Transverse colon (tissue), 4 donors: ENCODE data around the gene ZC3H7A. TPM values are rescaled to one million over a fixed set of nuclear protein-coding genes. Genes with fewer than 3 reads are reported as not detected.
A peak's percentile ranks its signal among the peaks of the same experiment; 100 is the strongest.
"Not testable (repeated sequence)": the region's sequence is repeated elsewhere in the genome, so short reads cannot be mapped to it uniquely, and the experiment has no call there.

ENCODE experiments used
- DNase-seq: peaks from one replicate; pipeline ENCODE4 v3.0.0-alpha.2; 2019
- H3K27ac ChIP-seq, 4 donors: fragments of 200-600 bp; sonication (generic); 2 replicates each; pipeline ENCODE4 v1.5.1; 2016 to 2018; ENCODE audit warnings: inconsistent platforms in 4 of 4
- H3K27me3 ChIP-seq: fragments of 200-600 bp; sonication (generic); 2 replicates; pipeline ENCODE4 v1.5.1; 2017; ENCODE audit warnings: inconsistent platforms
- H3K36me3 ChIP-seq, 4 donors: fragments of 200-600 bp; sonication (generic); 2 replicates each; pipeline ENCODE4 v1.5.1; 2017 to 2019; ENCODE audit warnings: inconsistent platforms in 4 of 4
- H3K4me1 ChIP-seq, 4 donors: fragments of 200-600 bp; sonication (generic); 2 replicates each; pipeline ENCODE4 v1.5.1; 2017 to 2020; ENCODE audit warnings: inconsistent platforms in 4 of 4
- H3K4me3 ChIP-seq, 4 donors: fragments of 200-600 bp; sonication (generic); 1 replicate in 1 of 4; 2 replicates in 3 of 4; pipeline versions ENCODE4 v1.5.1 to v1.6.1; 2017 to 2019; ENCODE audit warnings: inconsistent platforms in 4 of 4
- H3K9me3 ChIP-seq, 2 donors: fragments of 200-600 bp; sonication (generic); 2 replicates each; pipeline ENCODE4 v1.5.1; 2017 to 2019; ENCODE audit warnings: inconsistent platforms in 2 of 2
- CTCF ChIP-seq, 5 experiments: fragments of 200-600 bp in 3 of 5; fragments of 450-650 bp in 2 of 5; sonication (generic) in 3 of 5; IDR thresholded peaks; 1 replicate in 2 of 5; 2 replicates in 3 of 5; pipeline ENCODE4 v1.5.1; 2016 to 2017; ENCODE audit warnings: antibody characterized with exemption in 5 of 5, inconsistent platforms in 3 of 5, mild to moderate bottlenecking in 2 of 5, moderate library complexity in 1 of 5
- EP300 ChIP-seq: sonication (generic); formaldehyde crosslinking; IDR thresholded peaks from one replicate; pipeline ENCODE4 v1.6.1; 2017; ENCODE audit warnings: antibody characterized with exemption, low read depth
- POLR2A ChIP-seq: fragments of 450-650 bp; IDR thresholded peaks from one replicate; pipeline ENCODE4 v1.6.1; 2016; ENCODE audit warnings: antibody characterized with exemption, mild to moderate bottlenecking, moderate library complexity
- POLR2AphosphoS5 ChIP-seq, 3 donors: sonication (generic); formaldehyde crosslinking; IDR thresholded peaks; one replicate each; pipeline ENCODE4 v1.6.1; 2016; ENCODE audit warnings: antibody characterized with exemption in 3 of 3
- WGBS, 2 donors: methylation state at CpG; one replicate each; pipeline ENCODE4 v1.1.5; 2018; ENCODE audit warnings: low coverage in 1 of 2; 5-methylcytosine and 5-hydroxymethylcytosine counted together
- in situ Hi-C, 4 donors: fragments of 200-750 bp; cut with MboI; loops; one replicate each; pipeline versions ENCODE4 v1.15.0 to v1.15.1; 2017; ENCODE audit warnings: low sequenced_read_pairs in 3 of 4, low pct_ligation_motif_present in 1 of 4, low pct_unique_long_range_greater_than_20kb in 1 of 4
- intact Hi-C: fragments of 100-400 bp; cut with DNase I; formaldehyde crosslinking; loops from one replicate; pipeline ENCODE4 v1.15.1; 2023; ENCODE audit warnings: low total_unique reads
- total RNA-seq, 4 donors: library from RNA; depleted of rRNA; stranded (reverse); fragments of >200 nt; gene quantifications; one replicate each; pipeline ENCODE4 v1.1.0, GENCODE V29; 2016

Gene ZC3H7A
- total RNA-seq, 4 donors from 2014 or later, result 38.1 to 92.0 (median 63.3) TPM

- Histone ChIP-seq H3K9me3 (no peaks in the 10 kb centered on the region), H3K27me3 (no peaks in the 10 kb centered on the region), H3K4me3 (no peak overlapping the region), H3K4me1 (peaks cover 28 to 77% (median 56%) of the 10 kb centered on the region in 4 donors), H3K27ac (no peak overlapping the region), H3K36me3 (no peaks in the 10 kb centered on the region)
- DNase-seq, result no peak
- TF ChIP-seq POLR2A (no peak), POLR2AphosphoS5 (IDR thresholded peaks at IDR 0.05) (no peak), CTCF (IDR thresholded peaks at IDR 0.05) (no peak), EP300 (no peak)
- intact Hi-C loops, result no loop called here
- in situ Hi-C loops, result no loop called here
- WGBS, 2 donors, result 73 to 85% methylated on average over 3 of the region's 3 CpGs
Observed at GRCh38 chr16:11788914-11789313, 8.1 kb downstream of the ZC3H7A start.

GRCh38 chr16:11784980-11785599 lies 12.0 kb downstream of the ZC3H7A start:
- H3K4me3 ChIP-seq, H3K36me3 ChIP-seq, DNase-seq, H3K27me3 ChIP-seq, intact Hi-C loops, H3K9me3 ChIP-seq, in situ Hi-C loops: not testable (repeated sequence)
- WGBS, 2 donors, result 76 to 100% methylated on average over 1 to 13 of the region's 13 CpGs
- Histone ChIP-seq H3K27ac (peak overlapping the region; percentile 57 to 94 (median 84)), H3K4me1 (peaks cover 27 to 81% (median 51%) of the 10 kb centered on the region in 4 donors)

GRCh38 chr16:11784381-11784780 lies 12.7 kb downstream of the ZC3H7A start:
- DNase-seq, H3K9me3 ChIP-seq, H3K36me3 ChIP-seq, intact Hi-C loops, in situ Hi-C loops, H3K27me3 ChIP-seq, H3K4me3 ChIP-seq: not testable (repeated sequence)
- H3K4me1 ChIP-seq, result peaks cover 27 to 76% (median 51%) of the 10 kb centered on the region in 4 donors
- WGBS, 2 donors, result 82 to 92% methylated on average over 6 of the region's 6 CpGs
- peak overlapping the region; percentile 80 to 94 (median 88) for H3K27ac ChIP-seq

GRCh38 chr16:11784038-11784369 lies 13.1 kb downstream of the ZC3H7A start:
- intact Hi-C loops (no loop called here), in situ Hi-C loops (no loop called here)
- no peaks in the 10 kb centered on the region for H3K27me3 ChIP-seq
- peaks cover 27 to 74% (median 51%) of the 10 kb centered on the region in 4 donors for H3K4me1 ChIP-seq
- no peaks in the 10 kb centered on the region for H3K9me3 ChIP-seq
- TF ChIP-seq EP300 (no peak), POLR2A (no peak), POLR2AphosphoS5 (IDR thresholded peaks at IDR 0.05) (no peak), CTCF (IDR thresholded peaks at IDR 0.05) (no peak)
- H3K27ac ChIP-seq, result peak overlapping the region; percentile 80 to 94 (median 88)
- H3K4me3 ChIP-seq, result no peak overlapping the region
- DNase-seq, result no peak
- H3K36me3 ChIP-seq, result peaks cover 0 to 5% (median 0%) of the 10 kb centered on the region in 4 donors

- intact Hi-C loops, result no loop called here
- in situ Hi-C loops, result no loop called here
- no peaks in the 10 kb centered on the region for H3K27me3 ChIP-seq
- DNase-seq, result no peak
- peaks cover 27 to 74% (median 51%) of the 10 kb centered on the region in 4 donors for H3K4me1 ChIP-seq
- H3K27ac ChIP-seq, result peak overlapping the region; percentile 80 to 94 (median 88)
- peaks cover 0 to 10% (median under 1%) of the 10 kb centered on the region in 4 donors for H3K36me3 ChIP-seq
- H3K4me3 ChIP-seq, result peak overlapping the region in 1 of 4 donors; percentile 1
- 12 to 13% methylated on average over 5 of the region's 5 CpGs for WGBS, 2 donors
- no peaks in the 10 kb centered on the region for H3K9me3 ChIP-seq
- TF ChIP-seq CTCF (IDR thresholded peaks at IDR 0.05) (no peak), EP300 (no peak), POLR2A (no peak), POLR2AphosphoS5 (IDR thresholded peaks at IDR 0.05) (no peak)
Observed at GRCh38 chr16:11783319-11784037, 13.6 kb downstream of the ZC3H7A start.
